GM12891 (cell line): ENCODE results near the gene SCNN1A.

Experiments
- PAX5 ChIP-seq: IDR thresholded peaks from 2 replicates; pipeline ENCODE4 v1.6.1; 2011; ENCODE audit warnings: low read length, moderate library complexity, mild to moderate bottlenecking; ENCODE audit not compliant: insufficient read depth, severe bottlenecking
- POLR2A ChIP-seq: IDR thresholded peaks from 2 replicates; pipeline ENCODE4 v1.6.1; 2011; ENCODE audit warnings: low read depth, low read length, control low read depth
- POLR2AphosphoS5 ChIP-seq: IDR thresholded peaks from 2 replicates; pipeline ENCODE4 v1.6.1; 2011; ENCODE audit warnings: low read depth, low read length, control low read depth
- POU2F2 ChIP-seq: IDR thresholded peaks from 2 replicates; pipeline ENCODE4 v1.6.1; 2011; ENCODE audit warnings: low read depth, mild to moderate bottlenecking, control low read depth, low read length, moderate library complexity
- SPI1 ChIP-seq: IDR thresholded peaks from 2 replicates; pipeline ENCODE4 v1.6.1; 2011; ENCODE audit warnings: low read depth, low read length, control low read depth
- TAF1 ChIP-seq: IDR thresholded peaks from 2 replicates; pipeline ENCODE4 v1.6.1; 2011; ENCODE audit warnings: low read depth, low read length, control low read depth

- TF ChIP-seq POLR2A (no peak), POLR2AphosphoS5 (no peak), TAF1 (no peak), POU2F2 (no peak), PAX5 (no peak), SPI1 (no peak)
Measured at GRCh38 chr12:6391013-6391412, 15.7 kb upstream of the SCNN1A start.
